HG03066 (cell line): ENCODE results near the gene WDR48.
"Not testable (repeated sequence)": the region's sequence is repeated elsewhere in the genome, so short reads cannot be mapped to it uniquely, and the experiment has no call there.

ENCODE experiments used
- ATAC-seq: cut with Tn5 transposase; IDR thresholded peaks from one replicate; pipeline ENCODE4 v1.9.1; 2021; ENCODE audit warnings: low read depth; ENCODE audit not compliant: unreplicated experiment

The WDR48 gene

DNA sequence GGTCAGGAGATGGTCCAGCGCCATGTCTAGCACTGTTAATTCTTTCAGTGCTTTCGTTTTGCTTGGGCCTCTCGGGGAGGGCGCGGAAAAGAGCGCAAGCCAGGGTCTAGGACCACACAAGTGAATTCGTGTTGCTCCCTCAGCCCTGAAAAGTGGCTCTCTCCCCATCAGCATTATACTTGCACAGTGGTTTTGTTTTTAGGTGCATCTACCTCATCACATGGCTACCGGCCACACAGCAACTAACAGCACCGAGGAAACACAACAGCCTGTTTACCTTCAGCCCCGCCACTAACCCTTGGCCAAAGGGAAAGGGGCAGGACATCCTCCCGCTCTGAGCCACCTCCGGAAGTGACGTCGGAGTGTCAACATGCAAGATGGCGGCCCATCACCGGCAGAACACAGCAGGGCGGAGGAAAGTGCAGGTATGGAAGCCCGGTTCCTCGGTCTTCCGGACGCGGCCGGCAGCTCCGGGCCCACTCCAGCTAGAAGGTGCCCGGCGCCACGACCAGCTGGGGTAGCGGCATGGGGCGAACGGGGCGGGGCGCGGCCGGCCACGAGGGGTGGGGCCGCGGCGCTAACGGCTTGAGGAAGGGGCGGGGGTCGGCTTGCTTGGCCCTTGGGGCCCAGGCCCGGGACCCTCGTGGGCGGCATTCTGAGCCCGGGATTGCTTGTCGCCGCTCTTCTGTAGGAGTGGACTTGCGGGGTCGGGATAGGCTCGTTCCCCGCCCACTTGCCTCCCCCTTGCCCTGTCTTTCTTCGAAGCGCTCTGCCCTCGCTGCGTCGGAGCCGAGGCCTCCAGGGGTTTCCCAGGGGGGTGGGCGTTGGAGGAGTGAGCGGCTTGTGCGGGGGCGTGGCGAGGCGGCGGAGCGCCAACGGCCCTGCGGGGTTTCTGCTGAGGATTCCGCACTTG is at the start of gene WDR48, which contains the start of gene SCN11A:
TSS of gene WDR48 (plus strand) at position 368 of the 913 bp plus-strand sequence. CDS start at position 378, 10 bp downstream.
TSS of gene SCN11A (minus strand) at position 296 of the 913 bp plus-strand sequence. CDS start 101,582 bp downstream, outside the sequence.
- peak; percentile 99 for ATAC-seq

DNA sequence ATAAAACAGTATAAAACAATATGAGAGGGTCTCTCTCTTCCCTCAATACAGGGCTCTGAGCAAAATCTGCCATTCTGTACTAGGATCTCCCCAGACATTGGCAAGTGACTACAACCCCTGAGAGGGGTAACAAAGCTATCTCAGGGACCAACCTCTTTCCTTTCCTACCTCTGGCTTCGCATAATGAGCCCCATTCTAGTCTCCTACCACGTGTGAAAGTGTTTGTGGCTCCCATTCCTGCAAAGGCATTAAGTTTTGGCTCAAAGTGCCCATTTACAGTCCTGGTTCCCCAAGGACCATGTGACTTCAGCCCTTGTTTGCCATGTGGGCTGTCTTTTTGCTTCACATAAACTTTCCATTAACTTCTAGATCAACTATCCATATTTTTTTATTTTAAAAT is 46.5 kb upstream of the WDR48 start:
- ATAC-seq, result no peak

DNA sequence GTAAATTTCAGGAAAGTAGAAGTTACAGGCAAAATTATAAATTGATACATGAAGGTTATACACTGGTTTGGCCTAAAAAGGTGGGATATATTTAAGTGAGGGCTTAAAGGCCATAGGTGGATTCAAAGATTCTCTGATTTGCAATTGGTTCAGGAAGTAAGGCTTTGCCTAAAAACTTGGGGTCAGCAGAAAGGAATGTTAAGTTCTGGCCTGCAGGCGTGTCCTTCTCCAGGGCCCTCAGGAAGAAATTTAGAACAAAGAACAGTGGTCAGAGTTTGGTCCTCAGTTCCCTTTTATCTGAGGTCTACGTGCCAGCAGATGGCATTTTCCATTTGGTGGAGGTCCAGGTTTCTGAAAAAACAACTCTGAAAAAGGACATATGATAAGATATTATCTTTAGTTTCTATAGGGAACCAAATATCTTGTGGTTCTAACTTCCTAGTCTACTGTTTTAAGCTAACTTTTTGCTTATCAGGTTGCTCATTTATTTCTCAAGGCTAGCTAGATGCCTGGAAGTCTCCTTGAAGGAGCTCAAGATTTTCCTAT is 40.6 kb upstream of the WDR48 start:
- no peak for ATAC-seq

DNA sequence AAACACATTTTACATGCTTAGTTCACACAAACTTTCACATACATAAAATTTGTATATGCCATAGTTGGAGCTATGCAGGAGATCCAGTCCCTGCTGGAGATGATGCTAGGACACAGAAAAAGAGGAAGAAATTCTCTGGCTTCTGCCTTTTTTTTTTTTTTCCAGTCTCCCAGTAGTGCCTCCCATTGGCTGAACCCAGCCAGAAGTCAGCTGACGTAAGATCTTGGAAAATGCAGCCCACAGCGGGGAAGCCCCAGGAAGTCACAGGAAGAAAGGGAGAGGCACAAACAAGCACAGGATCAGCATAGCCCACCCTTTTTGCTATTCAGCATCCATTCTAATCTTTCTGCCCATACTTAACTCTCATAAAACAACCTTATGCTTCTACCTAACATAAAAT is 38.5 kb upstream of the WDR48 start:
- ATAC-seq, result no peak

DNA sequence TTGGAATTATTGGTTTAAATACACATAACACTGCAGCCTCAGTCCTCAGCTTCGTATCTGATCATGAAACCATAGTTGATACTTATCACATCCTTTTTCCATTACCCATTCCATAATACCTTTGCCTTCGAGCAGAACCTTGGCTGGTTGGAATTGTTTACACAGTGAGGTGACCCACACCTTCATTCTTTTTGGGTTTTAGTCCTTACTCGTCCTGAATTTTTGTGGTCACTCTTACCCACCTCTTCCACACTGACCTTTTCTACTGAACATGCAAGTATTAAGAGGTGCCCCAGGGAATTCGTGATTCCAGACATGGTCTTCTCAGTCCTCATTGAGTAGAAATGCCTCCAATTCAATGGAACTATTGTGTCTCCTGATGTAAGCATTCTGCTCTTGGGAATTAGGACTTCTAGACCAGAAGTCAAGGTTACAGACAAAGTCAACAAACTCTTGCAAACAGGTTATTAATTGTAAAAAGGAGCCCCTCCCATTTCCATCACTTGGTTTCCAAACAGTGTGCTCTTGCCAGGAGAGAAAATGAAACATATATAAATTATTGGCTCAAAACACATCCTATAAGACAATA is 37.8 kb upstream of the WDR48 start:
- no peak for ATAC-seq

DNA sequence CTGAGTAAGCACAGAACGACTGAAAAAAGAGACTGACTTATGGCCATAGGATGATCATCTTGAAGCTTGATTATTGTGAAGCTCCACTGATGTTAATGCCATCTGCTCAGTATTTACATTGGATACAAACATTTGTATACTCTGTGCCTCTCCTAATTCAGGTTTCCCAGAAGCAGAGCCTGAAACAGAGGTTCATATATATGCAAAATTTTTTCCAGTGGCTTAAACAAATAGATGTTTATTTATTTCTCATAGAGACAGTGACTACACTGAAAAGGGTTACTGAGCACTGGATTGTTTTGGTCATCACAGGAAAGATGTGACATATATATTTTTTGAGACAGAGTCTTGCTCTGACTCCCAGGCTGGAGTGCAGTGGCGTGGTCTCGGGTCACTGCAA is 36.4 kb upstream of the WDR48 start:
- no peak for ATAC-seq

DNA sequence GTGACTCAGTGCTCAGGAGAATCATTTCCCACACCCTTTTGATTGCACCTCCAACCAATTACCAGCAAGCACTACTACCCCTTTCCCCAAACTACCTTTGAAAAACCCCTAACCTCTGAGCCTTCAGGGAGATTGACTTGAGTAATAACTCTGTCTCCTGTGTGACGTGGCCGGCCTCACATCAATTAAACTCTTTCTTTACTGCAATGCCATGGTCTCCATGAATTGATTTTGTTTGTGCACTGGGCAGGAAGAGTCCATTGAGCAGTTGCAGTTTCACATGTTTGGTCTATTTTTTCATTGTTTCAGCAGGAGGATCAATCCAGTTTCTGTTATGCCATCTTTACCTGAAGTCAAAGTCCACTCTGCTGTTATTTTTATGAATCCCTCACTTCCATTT is 32.5 kb upstream of the WDR48 start:
- no peak for ATAC-seq

DNA sequence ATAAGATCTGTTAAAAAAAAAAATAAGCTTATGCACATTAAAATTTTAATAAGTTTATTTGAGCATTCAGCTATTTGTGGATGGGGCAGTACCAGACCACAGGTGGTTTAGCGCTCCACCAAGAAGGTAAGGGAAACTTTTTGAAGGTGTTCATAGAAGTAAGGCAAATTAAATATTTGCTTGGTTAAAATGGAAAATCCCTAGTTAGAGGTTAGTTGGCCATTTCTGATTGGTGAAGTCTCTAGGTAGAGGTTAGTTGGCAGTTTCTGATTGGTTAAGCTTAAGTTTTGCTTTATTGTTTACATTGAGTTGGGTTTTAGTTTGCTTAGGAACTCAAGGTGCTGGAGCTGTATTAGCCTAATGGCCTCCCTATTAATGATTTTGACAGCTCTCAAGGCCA is 30.8 kb upstream of the WDR48 start:
- no peak for ATAC-seq

DNA sequence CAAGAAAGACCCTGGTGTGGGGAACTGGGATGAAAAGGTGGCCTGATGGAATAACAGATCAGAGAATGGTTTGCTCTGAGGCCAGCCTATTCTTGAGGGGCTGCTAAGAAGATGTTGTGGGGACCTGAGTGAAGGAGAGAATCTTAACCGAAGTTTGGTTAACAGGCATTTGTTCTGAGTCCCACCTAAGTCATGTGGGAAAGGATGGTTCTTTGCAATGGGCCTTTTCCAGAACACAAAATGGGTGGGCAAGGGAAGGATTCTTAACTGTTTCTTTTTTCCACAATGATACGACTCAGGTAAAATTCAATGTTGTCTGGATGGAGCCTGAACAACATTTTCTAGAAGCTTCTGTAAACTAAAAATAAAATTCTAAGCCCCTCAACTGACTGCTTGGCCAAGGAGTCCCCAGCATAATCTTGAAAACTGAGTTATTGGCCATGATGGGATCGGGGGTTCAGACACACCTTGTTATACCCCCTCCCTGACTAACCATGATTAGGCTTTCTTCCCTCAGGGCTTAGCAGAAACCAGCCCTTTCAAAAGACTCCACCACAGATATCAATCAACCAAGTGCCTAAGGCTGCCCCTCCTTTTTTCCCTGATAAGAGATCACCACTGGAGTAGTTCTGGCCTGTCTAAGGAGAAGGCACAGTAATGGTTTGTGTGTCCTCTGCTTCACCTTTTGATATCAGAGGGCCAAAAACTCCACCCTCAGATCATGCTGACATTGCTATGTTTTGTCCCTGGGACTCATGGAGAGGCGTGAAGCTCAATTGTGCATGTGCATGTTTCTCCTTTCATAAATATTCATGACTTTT is 30.1 kb upstream of the WDR48 start:
- no peak for ATAC-seq

DNA sequence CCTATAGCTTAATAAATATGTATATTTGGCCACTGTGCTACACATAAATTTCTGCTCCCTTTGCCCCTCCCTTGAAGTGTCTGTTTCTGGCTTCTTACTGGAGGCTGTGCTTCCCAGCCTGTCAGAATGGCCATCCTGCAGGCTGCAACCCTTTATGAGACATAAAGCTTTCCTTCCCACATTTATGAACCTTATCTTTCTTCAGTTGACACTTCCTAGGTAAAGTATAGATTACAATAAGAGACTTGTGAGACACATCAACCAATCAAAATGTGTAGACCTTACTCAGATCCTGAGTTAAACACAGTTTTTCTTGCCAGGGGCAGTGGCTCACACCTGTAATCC is 29.6 kb upstream of the WDR48 start:
- no peak for ATAC-seq

DNA sequence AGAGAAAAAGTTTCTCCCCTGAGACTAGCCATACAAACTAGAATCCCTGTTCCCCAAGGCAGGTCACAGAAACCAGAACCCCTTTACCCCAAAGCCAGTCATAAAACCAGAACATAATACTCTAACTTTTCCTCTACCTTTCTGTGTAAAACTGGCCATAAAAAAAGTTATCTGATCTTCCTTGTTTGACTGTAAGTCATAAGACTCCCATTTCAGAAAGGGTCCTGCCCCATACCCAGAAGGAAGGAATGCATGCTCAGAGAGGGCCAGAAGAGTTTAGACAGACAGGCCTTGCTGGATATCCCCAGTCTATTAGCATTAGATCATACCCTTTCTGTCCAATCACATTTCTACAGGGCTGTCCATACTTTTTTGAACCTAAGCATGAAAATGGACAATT is 27.3 kb upstream of the WDR48 start:
- ATAC-seq, result no peak

DNA sequence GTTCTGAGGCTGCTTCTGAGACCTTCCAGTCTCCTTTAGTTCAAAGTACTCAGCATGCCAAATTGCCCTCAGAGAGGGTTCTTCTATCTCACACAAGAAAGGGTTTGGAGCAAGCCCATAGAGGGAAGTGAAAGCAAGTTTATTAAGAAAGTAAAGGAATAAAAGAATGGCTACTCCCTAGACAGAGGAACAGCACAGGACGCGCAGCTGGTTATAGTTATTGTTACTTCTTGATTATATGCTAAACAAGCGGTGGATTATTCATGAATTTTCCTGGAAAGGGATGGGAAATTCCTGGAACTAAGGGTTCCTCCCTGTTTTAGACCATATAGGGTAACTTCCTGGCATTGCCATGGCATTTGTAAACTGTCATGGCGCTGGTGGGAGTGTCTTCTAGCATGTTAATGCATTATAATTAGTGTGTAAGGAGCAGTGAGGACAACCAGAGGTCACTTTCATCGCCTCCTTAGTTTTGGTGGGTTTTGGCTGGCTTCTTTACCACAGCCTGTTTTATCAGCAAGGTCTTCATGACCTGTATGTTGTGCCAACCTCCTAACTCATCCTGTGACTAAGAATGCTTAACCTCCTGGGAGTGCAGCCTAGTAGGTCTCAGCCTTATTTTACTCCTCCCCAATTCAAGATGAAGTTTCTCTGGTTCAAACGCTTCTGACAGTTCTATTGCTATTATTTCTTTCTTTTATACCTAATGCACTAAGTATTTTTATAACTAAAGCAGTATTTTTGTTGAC is 26.4 kb upstream of the WDR48 start:
- no peak for ATAC-seq

DNA sequence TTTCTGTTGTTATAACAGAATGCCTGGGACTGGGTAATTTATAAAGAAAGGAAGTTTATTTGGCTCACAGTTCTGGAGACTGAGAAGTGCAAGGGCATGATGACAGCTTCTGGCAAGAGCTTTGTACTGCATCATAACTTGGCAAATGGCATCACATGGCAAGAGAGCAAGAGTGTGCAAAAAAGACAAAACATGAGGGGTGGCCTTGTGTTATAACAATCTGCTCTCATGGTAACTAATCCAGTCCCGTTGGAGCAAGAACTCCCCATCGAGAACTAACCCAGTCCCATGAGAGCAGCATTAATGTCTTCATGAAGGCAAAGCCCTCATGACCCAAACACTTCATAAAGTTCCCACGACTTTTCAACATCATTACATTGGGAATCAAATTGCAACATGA is 23.3 kb upstream of the WDR48 start:
- no peak for ATAC-seq

DNA sequence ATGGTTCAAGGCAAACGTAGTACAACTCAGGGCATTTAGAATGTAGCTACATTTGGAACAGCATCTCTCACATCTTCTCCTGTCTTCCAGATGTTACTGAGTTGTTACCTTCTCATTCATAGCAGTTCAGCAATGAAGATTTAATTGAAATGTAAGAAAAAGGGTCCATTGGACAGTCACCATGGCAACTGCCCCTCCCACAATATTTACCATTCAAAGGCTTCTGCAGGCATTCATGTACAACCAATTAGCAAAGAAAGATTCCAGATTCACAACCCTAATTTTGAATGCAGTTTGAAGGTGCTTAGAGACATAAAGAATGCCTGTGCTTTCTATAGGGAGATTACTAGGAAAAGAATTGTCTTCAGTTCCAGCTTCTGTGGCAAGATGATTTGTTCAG is 22.3 kb upstream of the WDR48 start:
- no peak for ATAC-seq

DNA sequence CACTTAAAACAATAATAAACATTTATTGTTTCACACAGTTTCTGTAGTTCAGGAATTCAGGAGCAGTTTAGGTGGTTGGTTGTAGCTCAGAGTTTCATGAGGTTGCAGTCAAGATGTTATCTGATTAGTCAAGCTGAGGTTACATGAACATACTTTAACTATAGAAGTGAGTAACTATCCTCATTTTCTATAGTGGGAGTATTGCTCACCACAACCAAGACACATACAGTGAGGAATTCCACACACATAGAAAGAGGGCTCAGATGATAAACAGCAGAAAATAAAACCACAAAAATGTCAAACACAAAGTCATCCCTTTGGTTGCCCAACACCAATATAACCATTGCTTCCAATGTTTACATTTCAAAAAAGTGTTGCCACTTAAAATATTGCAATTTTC is 13.7 kb upstream of the WDR48 start:
- no peak for ATAC-seq

DNA sequence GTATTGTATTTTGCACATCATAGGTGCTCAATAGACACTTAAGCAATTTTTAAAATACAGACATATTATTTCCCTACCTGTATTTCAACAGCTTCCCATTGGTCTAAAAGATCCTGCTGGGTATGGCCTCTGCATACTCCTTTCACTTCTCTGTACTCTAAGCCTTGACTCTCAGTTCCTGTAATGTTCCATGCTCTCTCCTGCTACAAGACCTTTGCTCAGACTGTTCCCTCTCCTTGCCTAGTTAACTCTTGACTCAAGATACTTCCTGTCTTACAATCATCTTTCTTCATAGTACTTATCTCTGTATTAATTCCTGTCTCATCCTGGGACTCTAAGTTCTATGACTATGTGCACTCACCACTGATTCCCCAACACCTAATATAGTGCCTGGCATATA is 1.8 kb upstream of the WDR48 start:
- no peak for ATAC-seq

DNA sequence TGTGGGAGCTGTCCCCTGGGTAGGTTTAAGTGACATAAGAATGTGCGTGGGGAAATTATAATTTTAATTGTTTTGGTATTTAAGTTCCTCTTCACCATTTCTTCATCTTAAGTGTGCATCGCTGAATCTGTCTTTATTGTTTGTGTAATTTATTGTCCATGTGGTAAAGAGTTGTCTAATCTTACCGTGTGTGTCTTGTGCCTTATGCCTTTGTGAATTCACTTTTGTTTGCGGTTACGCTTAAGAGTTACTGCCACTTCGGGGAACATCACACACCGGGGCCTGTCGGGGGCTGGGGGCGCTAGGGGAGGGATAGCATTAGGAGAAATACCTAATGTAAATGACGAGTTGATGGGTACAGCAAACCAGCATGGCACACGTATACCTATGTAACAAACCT is 767 bp downstream of the WDR48 start:
- no peak for ATAC-seq

DNA sequence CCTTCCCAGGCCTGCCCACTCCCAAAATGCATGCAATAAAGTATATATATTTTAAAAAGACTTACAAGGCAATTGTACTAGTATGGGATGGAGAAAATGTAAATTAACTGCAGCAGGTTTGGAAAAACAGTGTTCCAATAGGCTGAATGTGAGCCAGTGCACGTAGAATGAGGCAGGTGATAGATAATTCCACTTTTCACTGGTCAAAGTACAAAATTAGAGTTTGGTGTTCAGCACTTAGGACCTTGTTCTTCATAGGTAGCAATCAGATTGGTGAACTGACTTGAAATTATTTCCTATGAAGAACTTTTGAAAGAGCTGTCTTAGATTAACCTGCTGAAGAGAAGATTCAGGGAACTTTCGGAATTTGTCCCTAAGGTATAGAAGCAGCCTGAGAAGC is 1.9 kb downstream of the WDR48 start:
- ATAC-seq, result no peak

DNA sequence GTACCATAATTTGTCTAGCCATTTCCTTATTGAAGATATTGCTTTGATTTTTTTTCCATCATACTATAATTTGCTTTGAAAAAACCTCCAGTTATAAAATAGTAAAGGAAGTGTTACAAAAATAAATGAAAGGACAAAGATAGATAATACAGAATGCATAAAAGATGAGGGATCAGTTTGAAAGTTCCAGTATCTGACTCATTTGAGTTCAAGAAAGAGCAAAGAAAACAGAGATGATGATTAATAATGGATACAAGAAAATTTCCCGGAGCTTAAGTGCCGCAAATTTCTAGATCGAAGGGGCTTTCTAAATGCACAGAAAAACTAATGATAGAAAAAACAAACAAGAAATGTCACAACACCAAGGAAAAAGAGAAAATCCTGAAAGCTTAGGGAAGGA is 4.3 kb downstream of the WDR48 start:
- no peak for ATAC-seq

DNA sequence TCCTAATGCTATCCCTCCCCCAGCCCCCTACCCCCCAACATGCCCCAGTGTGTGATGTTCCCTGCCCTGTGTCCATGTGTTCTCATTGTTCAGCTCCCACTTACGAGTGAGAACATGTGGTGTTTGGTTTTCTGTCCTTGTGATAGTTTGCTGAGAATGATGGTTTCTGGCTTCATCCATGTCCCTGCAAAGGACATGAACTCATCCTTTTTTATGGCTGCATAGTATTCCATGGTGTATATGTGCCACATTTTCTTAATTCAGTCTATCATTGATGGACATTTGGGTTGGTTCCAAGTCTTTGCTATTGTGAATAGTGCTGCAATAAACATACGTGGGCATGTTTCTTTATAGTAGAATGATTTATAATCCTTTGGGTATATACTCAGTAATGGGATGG is 9.4 kb downstream of the WDR48 start:
- not testable (repeated sequence) for ATAC-seq
